Neural progenitor cell (in vitro differentiated cells): ENCODE data around the gene C22orf15.

ENCODE experiments used
- CTCF ChIP-seq: fragments of 200-600 bp; sonication (generic); IDR thresholded peaks from 2 replicates; pipeline ENCODE4 v1.5.1; 2017; ENCODE audit warnings: antibody characterized with exemption, mild to moderate bottlenecking
- EZH2 ChIP-seq: fragments of 200-600 bp; sonication (generic); IDR thresholded peaks from 2 replicates; pipeline ENCODE4 v1.6.1; 2017; ENCODE audit warnings: antibody characterized with exemption, mild to moderate bottlenecking, moderate library complexity
- EZH2phosphoT487 ChIP-seq: fragments of 200-600 bp; sonication (generic); IDR thresholded peaks from 2 replicates; pipeline ENCODE4 v1.6.1; 2017; ENCODE audit warnings: antibody characterized with exemption

- no peak for TF ChIP-seq CTCF
- TF ChIP-seq EZH2, result no peak
- no peak for TF ChIP-seq EZH2phosphoT487
These were observed 41.9 kb upstream of the C22orf15 start for GRCh38 chr22:23720855-23721254.
